Endothelial cell of umbilical vein (primary cell): ENCODE results near the gene NBEA. TPM values are rescaled to one million over a fixed set of nuclear protein-coding genes. Genes with fewer than 3 reads are reported as not detected.

Experiments
- BruUV-seq: library from RNA; stranded (reverse); fragments of 400-500 nt; replicated peaks from 2 replicates; lab custom pipeline; 2021; lab: Mats Ljungman, UMichigan
- CTCF ChIA-PET: fragments of 300-600, 350-600 bp; sonication (Branson Sonifier 250); formaldehyde crosslinking; loops from one replicate; lab custom pipeline; 2021; ENCODE audit warnings: antibody characterized with exemption, inconsistent platforms; lab: Charles Lee
- POLR2A ChIA-PET: fragments of 300-600, 350-600 bp; sonication (Branson Sonifier 250); formaldehyde crosslinking; loops from one replicate; lab custom pipeline; 2021; ENCODE audit warnings: antibody characterized with exemption, inconsistent platforms; lab: Charles Lee
- DNase-seq: peaks from one replicate; pipeline ENCODE4 v3.0.0-alpha.2; 2011; ENCODE audit warnings: low read depth, low spot score
- FAIRE-seq: peaks from 2 replicates; lab custom pipeline; 2011; peaks lifted over from hg19 to GRCh38; lab: Jason Lieb, UNC
- H2AFZ ChIP-seq: 2 replicates; pipeline ENCODE4 v1.6.0; 2012; ENCODE audit warnings: low read depth, low read length, control low read depth, inconsistent platforms
- H3K27ac ChIP-seq: 2 replicates; pipeline ENCODE4 v1.5.1; 2011; ENCODE audit warnings: low read depth, mild to moderate bottlenecking, control low read depth, low read length, moderate library complexity; ENCODE audit not compliant: insufficient read depth
- H3K27me3 ChIP-seq, 2 experiments: 2 replicates each; pipeline versions ENCODE4 v1.6.0 to v1.6.1; 2011; ENCODE audit warnings: low read length in 2 of 2, mixed read lengths in 1 of 2; ENCODE audit not compliant: control insufficient read depth in 2 of 2, insufficient read depth in 2 of 2
- H3K36me3 ChIP-seq, 2 experiments: 2 replicates in 1 of 2; 3 replicates in 1 of 2; pipeline ENCODE4 v1.5.1; 2011; ENCODE audit warnings: low read length in 2 of 2, mild to moderate bottlenecking in 1 of 2, moderate library complexity in 1 of 2; ENCODE audit not compliant: control insufficient read depth in 2 of 2, insufficient read depth in 2 of 2; ENCODE audit errors: extremely low read depth in 1 of 2
- H3K4me1 ChIP-seq: 3 replicates; pipeline ENCODE4 v1.5.1; 2011; ENCODE audit warnings: mild to moderate bottlenecking, low read length; ENCODE audit not compliant: control insufficient read depth, insufficient read depth; ENCODE audit errors: extremely low read depth
- H3K4me2 ChIP-seq: 2 replicates; pipeline ENCODE4 v1.6.1; 2011; ENCODE audit warnings: low read length, control low read depth, mixed read lengths; ENCODE audit not compliant: insufficient read depth
- H3K4me3 ChIP-seq, 3 experiments: fragments of 200-600 bp in 1 of 3; sonication (generic), shearing (Covaris generic) in 1 of 3; replicated peaks in 1 of 3; 2 replicates each; pipeline ENCODE4 v1.5.1; 2011 to 2016; ENCODE audit warnings: control low read depth in 3 of 3, low read length in 3 of 3, mild to moderate bottlenecking in 2 of 3, inconsistent platforms in 1 of 3, low read depth in 1 of 3, moderate library complexity in 1 of 3; ENCODE audit not compliant: insufficient read depth in 1 of 3
- H3K79me2 ChIP-seq: 2 replicates; pipeline ENCODE4 v1.6.0; 2012; ENCODE audit warnings: low read length, inconsistent platforms; ENCODE audit not compliant: control insufficient read depth, insufficient read depth
- H3K9ac ChIP-seq: replicated peaks from 2 replicates; pipeline ENCODE3; 2011; ENCODE audit warnings: low read length, control low read depth; ENCODE audit not compliant: insufficient read depth; ENCODE audit errors: extremely low read depth
- H3K9me1 ChIP-seq: replicated peaks from 3 replicates; pipeline ENCODE4 v1.6.0; 2011; ENCODE audit warnings: mild to moderate bottlenecking, low read length; ENCODE audit not compliant: control insufficient read depth, insufficient read depth; ENCODE audit errors: extremely low read depth
- H3K9me3 ChIP-seq: replicated peaks from 2 replicates; pipeline ENCODE4 v1.5.1; 2012; ENCODE audit warnings: low read length, inconsistent platforms; ENCODE audit not compliant: control insufficient read depth, insufficient read depth
- H4K20me1 ChIP-seq: replicated peaks from 2 replicates; pipeline ENCODE3; 2011; ENCODE audit warnings: mild to moderate bottlenecking, low read length; ENCODE audit not compliant: control insufficient read depth, insufficient read depth; ENCODE audit errors: extremely low read depth
- EZH2 ChIP-seq: IDR thresholded peaks from 2 replicates; pipeline ENCODE4 v1.6.1; 2012; ENCODE audit warnings: borderline replicate concordance, low read depth, mild to moderate bottlenecking, moderate library complexity, low read length, inconsistent platforms; ENCODE audit not compliant: severe bottlenecking
- FOS ChIP-seq: IDR thresholded peaks from 2 replicates; pipeline ENCODE4 v1.6.1; 2011; ENCODE audit warnings: mild to moderate bottlenecking, low read length, moderate library complexity, borderline replicate concordance; ENCODE audit not compliant: insufficient read depth
- GATA2 ChIP-seq: IDR thresholded peaks from 2 replicates; pipeline ENCODE4 v1.7.0; 2011; ENCODE audit warnings: low read depth, mild to moderate bottlenecking, moderate library complexity, mixed read lengths, low read length; ENCODE audit not compliant: insufficient read length, insufficient read depth
- JUN ChIP-seq: IDR thresholded peaks from 2 replicates; pipeline ENCODE4 v1.6.1; 2011; ENCODE audit warnings: borderline replicate concordance, low read depth; ENCODE audit not compliant: insufficient read length, insufficient read depth
- MAX ChIP-seq: IDR thresholded peaks from 2 replicates; pipeline ENCODE4 v1.6.1; 2011; ENCODE audit not compliant: insufficient read depth, insufficient read length
- MYC ChIP-seq: IDR thresholded peaks from one replicate; pipeline ENCODE4 v1.6.1; 2011; ENCODE audit warnings: mild to moderate bottlenecking, low read depth, low read length
- POLR2A ChIP-seq: IDR thresholded peaks from 2 replicates; pipeline ENCODE4 v1.6.1; 2012; ENCODE audit warnings: low read depth, mild to moderate bottlenecking, control low read depth, low read length
- POLR2AphosphoS5 ChIP-seq: IDR thresholded peaks from 2 replicates; pipeline ENCODE4 v1.6.1; 2012; ENCODE audit warnings: low read depth, mild to moderate bottlenecking, control low read depth, low read length, moderate library complexity; ENCODE audit not compliant: insufficient read depth
- dilution Hi-C: fragments of 300-500 bp; cut with MboI; formaldehyde crosslinking; loops from one replicate; pipeline ENCODE4 v1.15.0; 2019; ENCODE audit warnings: low sequenced_read_pairs; ENCODE audit not compliant: extremely low pct_ligation_motif_present
- intact Hi-C: fragments of 100-400 bp; cut with micrococcal nuclease; formaldehyde crosslinking; loops from one replicate; pipeline ENCODE4 v1.10.0; 2022
- polyA plus RNA-seq, 4 experiments: library from polyadenylated mRNA; depleted of rRNA in 3 of 4; stranded (reverse) in 3 of 4; unstranded in 1 of 4; fragments of >200 nt; gene quantifications; 2 replicates each; pipeline versions ENCODE4 v1.2.1 to v1.2.3, GENCODE V29; 2011 to 2012; ENCODE audit warnings: missing spikeins in 1 of 4
- total RNA-seq: library from RNA; stranded (reverse); gene quantifications from 2 replicates; pipeline ENCODE4 v1.2.3, GENCODE V29; 2021
- TF ChIP-seq, protein P1 (sequence below), 2 donors: IDR thresholded peaks; 1 replicate in 1 of 2; 2 replicates in 1 of 2; pipeline ENCODE4 v1.5.1; 2011; ENCODE audit warnings: low read length in 2 of 2, mild to moderate bottlenecking in 2 of 2, moderate library complexity in 2 of 2, control low read depth in 1 of 2, inconsistent platforms in 1 of 2, low read depth in 1 of 2; ENCODE audit not compliant: insufficient read depth in 1 of 2; ENCODE audit errors: extremely low read depth in 1 of 2

Gene NBEA
- total and polyA plus RNA-seq, 2 donors (not counting 3 experiments of a cell fraction or from before 2014, with no cell fraction given): 3.0 to 4.8 TPM

GRCh38 chr13:35484384-35484783 lies 542.3 kb downstream of the NBEA start:
- CTCF ChIA-PET: no interaction called here
- no peak overlapping the region for H3K4me3 ChIP-seq
- POLR2A ChIA-PET: no interaction called here
- H3K27ac ChIP-seq: no peak overlapping the region
- no peaks in the 10 kb centered on the region for H4K20me1 ChIP-seq
- no peak overlapping the region for H3K9ac ChIP-seq
- H3K4me1 ChIP-seq: no peaks in the 10 kb centered on the region
- H2AFZ ChIP-seq: no peak overlapping the region
- dilution Hi-C loops (no loop called here), intact Hi-C loops (no loop called here)
- FAIRE-seq (no peak), DNase-seq (no peak)
- H3K36me3 ChIP-seq: no peaks in the 10 kb centered on the region
- no peak for TF ChIP-seq GATA2
- no peak for TF ChIP-seq MAX
- no peak for TF ChIP-seq FOS
- TF ChIP-seq POLR2AphosphoS5: no peak
- TF ChIP-seq, protein P1, sequence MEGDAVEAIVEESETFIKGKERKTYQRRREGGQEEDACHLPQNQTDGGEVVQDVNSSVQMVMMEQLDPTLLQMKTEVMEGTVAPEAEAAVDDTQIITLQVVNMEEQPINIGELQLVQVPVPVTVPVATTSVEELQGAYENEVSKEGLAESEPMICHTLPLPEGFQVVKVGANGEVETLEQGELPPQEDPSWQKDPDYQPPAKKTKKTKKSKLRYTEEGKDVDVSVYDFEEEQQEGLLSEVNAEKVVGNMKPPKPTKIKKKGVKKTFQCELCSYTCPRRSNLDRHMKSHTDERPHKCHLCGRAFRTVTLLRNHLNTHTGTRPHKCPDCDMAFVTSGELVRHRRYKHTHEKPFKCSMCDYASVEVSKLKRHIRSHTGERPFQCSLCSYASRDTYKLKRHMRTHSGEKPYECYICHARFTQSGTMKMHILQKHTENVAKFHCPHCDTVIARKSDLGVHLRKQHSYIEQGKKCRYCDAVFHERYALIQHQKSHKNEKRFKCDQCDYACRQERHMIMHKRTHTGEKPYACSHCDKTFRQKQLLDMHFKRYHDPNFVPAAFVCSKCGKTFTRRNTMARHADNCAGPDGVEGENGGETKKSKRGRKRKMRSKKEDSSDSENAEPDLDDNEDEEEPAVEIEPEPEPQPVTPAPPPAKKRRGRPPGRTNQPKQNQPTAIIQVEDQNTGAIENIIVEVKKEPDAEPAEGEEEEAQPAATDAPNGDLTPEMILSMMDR (IDR thresholded peaks at IDR 0.05; ENCODE audit: extremely low read depth in 1 of 2, insufficient read depth in 1 of 2, low read depth in 1 of 2, low read length in 2 of 2): no peak
- no peak for TF ChIP-seq EZH2
- no peak for TF ChIP-seq JUN
- no peak for TF ChIP-seq MYC
- TF ChIP-seq POLR2A: no peak
- no peaks in the 10 kb centered on the region for H3K9me3 ChIP-seq
- H3K27me3 ChIP-seq: no peaks in the 10 kb centered on the region
- H3K4me2 ChIP-seq: no peak overlapping the region
- H3K79me2 ChIP-seq: no peaks in the 10 kb centered on the region
- BruUV-seq: no TSS peak
- H3K9me1 ChIP-seq: peaks cover 2% of the 10 kb centered on the region
